Measurements from ENCODE around the gene CDK8. TPM values are rescaled to one million over a fixed set of nuclear protein-coding genes. Genes with fewer than 3 reads are reported as not detected.

Gene CDK8
- total and polyA plus RNA-seq, 2 experiments from 2014 or later: 13.6 to 24.0 TPM

DNA sequence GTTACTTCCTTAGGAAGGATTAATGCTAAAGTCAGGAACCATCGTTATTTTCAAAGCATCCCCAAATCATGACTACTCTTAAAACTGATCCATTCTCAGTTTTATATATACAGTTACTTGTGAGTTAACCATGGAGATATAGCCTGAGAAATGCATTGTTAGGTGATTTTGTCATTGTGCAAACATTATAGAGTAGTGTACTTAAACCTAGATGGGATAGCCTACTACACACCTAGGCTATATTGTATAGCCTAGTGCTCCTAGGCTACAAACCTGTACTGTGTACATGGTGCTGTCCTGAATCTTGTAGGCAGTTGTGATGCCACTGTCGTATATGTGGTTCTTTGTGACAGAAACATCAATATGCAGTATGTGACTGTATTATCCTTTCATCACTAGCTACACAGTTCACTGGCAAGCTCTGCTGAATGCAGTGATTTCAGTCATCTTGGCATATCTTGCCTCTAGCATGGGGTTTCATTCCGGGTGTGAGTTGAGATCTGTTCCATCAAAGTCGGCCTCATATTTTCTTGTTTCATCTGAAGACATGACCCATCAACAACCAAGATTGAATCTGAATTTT is 45.3 kb downstream of the CDK8 start (continued):
- TF ChIP-seq, protein P1, sequence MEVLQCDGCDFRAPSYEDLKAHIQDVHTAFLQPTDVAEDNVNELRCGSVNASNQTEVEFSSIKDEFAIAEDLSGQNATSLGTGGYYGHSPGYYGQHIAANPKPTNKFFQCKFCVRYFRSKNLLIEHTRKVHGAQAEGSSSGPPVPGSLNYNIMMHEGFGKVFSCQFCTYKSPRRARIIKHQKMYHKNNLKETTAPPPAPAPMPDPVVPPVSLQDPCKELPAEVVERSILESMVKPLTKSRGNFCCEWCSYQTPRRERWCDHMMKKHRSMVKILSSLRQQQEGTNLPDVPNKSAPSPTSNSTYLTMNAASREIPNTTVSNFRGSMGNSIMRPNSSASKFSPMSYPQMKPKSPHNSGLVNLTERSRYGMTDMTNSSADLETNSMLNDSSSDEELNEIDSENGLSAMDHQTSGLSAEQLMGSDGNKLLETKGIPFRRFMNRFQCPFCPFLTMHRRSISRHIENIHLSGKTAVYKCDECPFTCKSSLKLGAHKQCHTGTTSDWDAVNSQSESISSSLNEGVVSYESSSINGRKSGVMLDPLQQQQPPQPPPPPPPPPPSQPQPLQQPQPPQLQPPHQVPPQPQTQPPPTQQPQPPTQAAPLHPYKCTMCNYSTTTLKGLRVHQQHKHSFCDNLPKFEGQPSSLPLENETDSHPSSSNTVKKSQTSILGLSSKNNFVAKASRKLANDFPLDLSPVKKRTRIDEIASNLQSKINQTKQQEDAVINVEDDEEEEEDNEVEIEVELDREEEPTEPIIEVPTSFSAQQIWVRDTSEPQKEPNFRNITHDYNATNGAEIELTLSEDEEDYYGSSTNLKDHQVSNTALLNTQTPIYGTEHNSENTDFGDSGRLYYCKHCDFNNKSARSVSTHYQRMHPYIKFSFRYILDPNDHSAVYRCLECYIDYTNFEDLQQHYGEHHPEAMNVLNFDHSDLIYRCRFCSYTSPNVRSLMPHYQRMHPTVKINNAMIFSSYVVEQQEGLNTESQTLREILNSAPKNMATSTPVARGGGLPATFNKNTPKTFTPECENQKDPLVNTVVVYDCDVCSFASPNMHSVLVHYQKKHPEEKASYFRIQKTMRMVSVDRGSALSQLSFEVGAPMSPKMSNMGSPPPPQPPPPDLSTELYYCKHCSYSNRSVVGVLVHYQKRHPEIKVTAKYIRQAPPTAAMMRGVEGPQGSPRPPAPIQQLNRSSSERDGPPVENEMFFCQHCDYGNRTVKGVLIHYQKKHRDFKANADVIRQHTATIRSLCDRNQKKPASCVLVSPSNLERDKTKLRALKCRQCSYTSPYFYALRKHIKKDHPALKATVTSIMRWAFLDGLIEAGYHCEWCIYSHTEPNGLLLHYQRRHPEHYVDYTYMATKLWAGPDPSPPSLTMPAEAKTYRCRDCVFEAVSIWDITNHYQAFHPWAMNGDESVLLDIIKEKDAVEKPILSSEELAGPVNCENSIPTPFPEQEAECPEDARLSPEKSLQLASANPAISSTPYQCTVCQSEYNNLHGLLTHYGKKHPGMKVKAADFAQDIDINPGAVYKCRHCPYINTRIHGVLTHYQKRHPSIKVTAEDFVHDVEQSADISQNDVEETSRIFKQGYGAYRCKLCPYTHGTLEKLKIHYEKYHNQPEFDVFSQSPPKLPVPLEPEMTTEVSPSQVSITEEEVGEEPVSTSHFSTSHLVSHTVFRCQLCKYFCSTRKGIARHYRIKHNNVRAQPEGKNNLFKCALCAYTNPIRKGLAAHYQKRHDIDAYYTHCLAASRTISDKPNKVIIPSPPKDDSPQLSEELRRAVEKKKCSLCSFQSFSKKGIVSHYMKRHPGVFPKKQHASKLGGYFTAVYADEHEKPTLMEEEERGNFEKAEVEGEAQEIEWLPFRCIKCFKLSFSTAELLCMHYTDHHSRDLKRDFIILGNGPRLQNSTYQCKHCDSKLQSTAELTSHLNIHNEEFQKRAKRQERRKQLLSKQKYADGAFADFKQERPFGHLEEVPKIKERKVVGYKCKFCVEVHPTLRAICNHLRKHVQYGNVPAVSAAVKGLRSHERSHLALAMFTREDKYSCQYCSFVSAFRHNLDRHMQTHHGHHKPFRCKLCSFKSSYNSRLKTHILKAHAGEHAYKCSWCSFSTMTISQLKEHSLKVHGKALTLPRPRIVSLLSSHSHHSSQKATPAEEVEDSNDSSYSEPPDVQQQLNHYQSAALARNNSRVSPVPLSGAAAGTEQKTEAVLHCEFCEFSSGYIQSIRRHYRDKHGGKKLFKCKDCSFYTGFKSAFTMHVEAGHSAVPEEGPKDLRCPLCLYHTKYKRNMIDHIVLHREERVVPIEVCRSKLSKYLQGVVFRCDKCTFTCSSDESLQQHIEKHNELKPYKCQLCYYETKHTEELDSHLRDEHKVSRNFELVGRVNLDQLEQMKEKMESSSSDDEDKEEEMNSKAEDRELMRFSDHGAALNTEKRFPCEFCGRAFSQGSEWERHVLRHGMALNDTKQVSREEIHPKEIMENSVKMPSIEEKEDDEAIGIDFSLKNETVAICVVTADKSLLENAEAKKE (CRISPR knock-in tag; IDR thresholded peaks at IDR 0.05): no peak
- TF ChIP-seq ZNF331 (CRISPR knock-in tag; IDR thresholded peaks at IDR 0.05; ENCODE audit: low read depth) (no peak), STAT1 (IDR thresholded peaks at IDR 0.05; ENCODE audit: unreplicated experiment) (no peak)
- TF ChIP-seq, protein P2, sequence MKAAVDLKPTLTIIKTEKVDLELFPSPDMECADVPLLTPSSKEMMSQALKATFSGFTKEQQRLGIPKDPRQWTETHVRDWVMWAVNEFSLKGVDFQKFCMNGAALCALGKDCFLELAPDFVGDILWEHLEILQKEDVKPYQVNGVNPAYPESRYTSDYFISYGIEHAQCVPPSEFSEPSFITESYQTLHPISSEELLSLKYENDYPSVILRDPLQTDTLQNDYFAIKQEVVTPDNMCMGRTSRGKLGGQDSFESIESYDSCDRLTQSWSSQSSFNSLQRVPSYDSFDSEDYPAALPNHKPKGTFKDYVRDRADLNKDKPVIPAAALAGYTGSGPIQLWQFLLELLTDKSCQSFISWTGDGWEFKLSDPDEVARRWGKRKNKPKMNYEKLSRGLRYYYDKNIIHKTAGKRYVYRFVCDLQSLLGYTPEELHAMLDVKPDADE (IDR thresholded peaks at IDR 0.05): no peak

DNA sequence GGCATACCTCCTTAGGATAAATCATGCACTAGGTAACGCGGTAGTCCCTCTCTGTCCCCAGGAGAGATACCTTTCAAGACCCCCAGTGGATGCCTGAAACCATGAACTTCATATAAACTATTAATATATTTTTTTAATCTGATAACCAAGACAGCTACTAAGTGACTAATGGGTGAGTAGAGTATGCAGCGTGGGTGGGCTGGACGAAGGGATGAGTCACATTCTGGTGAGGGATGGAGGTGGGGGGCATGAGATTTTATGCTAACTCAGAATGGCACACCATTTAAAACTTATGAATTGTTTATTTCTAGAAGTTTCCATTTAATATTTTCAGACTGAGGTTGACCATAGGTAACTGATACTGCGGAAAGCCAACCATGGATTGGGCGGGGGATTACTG is 46.2 kb downstream of the CDK8 start:
- H3K4me3 Mint-ChIP-seq: no peak overlapping the region
- H2AFZ ChIP-seq: no peak overlapping the region
- no peaks in the 10 kb centered on the region for H3K36me3 Mint-ChIP-seq (ENCODE audit: low read depth)
- H3F3A ChIP-seq (replicated peaks; ENCODE audit: low read depth): no peaks in the 10 kb centered on the region
- peaks cover 41% of the 10 kb centered on the region for H4K20me1 ChIP-seq (replicated peaks; ENCODE audit: insufficient read depth)
- no peak for ATAC-seq
- DNase-seq (ENCODE audit: low spot score): no peak
- H3K4me3 ChIP-seq: no peak overlapping the region
- H3K79me2 ChIP-seq (replicated peaks; ENCODE audit: insufficient read depth): peaks cover 99% of the 10 kb centered on the region
- no peak overlapping the region for H3K27ac ChIP-seq (ENCODE audit: low read depth)
- H3K4me2 ChIP-seq: no peak overlapping the region
- peaks cover 3% of the 10 kb centered on the region for H3K4me1 ChIP-seq (ENCODE audit: insufficient read depth)
- peaks cover 23% of the 10 kb centered on the region for H3K4me1 Mint-ChIP-seq
- H3K27ac Mint-ChIP-seq: no peak overlapping the region
- H3K9me3 Mint-ChIP-seq: no peaks in the 10 kb centered on the region
- no peaks in the 10 kb centered on the region for H3K27me3 Mint-ChIP-seq (ENCODE audit: insufficient read depth, low read depth, poor library complexity)
- H3K9me2 ChIP-seq (ENCODE audit: insufficient read depth): no peaks in the 10 kb centered on the region
- H3K27me3 ChIP-seq (ENCODE audit: insufficient read depth): no peaks in the 10 kb centered on the region
- no peaks in the 10 kb centered on the region for H3K36me3 ChIP-seq (ENCODE audit: insufficient read depth)
- TF ChIP-seq CREB1 (CRISPR knock-in tag; IDR thresholded peaks at IDR 0.05; ENCODE audit: low read depth) (no peak), EZH2 (IDR thresholded peaks at IDR 0.05; ENCODE audit: low read depth, unreplicated experiment) (no peak), EZH2phosphoT487 (IDR thresholded peaks at IDR 0.05; ENCODE audit: unreplicated experiment) (no peak), STAT1 (IDR thresholded peaks at IDR 0.05; ENCODE audit: unreplicated experiment) (no peak), NANOG (IDR thresholded peaks at IDR 0.05; ENCODE audit: borderline replicate concordance) (no peak), ZNF114 (CRISPR knock-in tag; IDR thresholded peaks at IDR 0.05) (no peak), ZNF331 (CRISPR knock-in tag; IDR thresholded peaks at IDR 0.05; ENCODE audit: low read depth) (no peak), POLR2AphosphoS5 (IDR thresholded peaks at IDR 0.05; ENCODE audit: low read depth) (no peak)
- TF ChIP-seq, protein P2 (IDR thresholded peaks at IDR 0.05): no peak

Data from GM23338 (cell line).